ENCODE measurements around the gene SACS.

The SACS gene

DNA sequence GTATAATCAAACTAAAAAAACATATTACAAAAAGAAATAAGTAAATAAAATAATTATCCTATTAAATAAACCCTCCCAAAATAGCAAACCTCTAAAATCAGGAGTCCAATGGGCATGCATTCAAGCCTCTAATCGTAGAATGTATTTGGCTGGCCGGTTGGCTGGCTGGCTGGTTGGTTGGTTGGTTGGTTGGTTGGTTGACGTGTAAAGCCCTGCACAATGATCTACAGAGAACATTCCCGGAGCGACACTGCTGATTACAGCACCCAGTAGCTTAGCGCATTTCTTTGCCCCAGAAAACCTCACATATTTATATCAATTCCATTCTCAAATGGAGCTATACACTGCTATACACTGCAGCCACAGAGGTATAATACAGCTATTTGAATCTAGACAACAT, 65.6 kb downstream of the SACS start:
- no peak for DNase-seq (ENCODE audit: low read depth)

DNA sequence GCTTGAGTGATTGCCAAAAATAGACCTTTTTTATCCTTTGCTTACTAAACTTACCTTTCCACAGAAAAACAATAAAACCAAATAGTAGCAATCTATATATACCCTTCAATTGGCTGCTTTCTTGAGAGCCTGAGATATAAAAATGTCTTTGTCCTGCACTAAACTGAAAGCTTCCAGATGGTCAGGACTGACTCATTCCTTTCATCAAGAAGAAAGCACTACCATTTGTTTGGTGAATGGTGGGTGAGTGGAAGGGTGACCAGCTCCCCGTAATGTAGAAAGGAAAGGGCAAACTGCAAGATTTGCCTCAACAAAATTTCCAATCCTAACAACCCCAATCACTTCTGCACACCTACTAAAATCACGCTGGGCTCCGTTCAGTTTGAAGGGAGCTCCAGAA, 67.8 kb downstream of the SACS start:
- no peak for DNase-seq (ENCODE audit: low read depth)

- DNase-seq (ENCODE audit: low read depth) = no peak
Measured at GRCh38 chr13:23359882-23360281, 73.6 kb downstream of the SACS start.

DNA sequence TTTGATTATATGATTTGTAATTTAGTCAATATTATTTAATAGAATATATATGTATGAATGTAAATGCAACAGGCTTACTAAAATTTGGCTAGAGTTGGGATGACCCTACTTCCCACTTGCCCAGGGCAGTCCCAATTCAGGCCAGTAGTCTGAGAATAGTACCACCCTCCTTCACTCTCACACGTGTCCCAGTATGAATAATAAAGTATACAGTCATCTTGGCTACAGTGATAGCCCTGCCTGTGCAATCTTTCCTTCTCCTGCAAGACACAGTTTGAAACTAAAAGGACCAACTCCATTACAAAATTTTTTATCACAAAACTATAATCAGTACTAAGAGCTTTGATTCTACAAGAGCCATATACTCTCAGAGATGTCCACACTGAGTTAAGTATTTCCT, 76.2 kb downstream of the SACS start:
- no peak for DNase-seq (ENCODE audit: low read depth)

DNA sequence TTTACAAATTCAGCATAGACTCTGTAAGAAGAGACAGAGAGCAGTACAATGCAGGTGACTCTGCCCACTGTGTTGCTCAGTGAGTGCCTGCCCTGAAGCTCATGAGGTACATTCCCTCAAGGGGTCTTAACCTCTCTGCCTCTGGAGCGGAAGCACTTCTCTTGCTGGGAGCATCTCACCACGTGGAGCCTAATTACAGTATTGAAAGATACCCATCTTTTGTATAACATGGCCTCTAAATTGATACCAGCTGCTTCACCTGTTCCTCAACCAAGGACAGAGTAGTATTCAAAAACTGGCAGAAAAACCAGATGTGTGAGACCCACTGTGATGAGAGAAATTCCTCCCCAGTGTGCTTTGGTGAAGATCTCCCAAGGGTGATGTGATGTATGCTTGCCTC, 77.1 kb downstream of the SACS start:
- no peak for DNase-seq (ENCODE audit: low read depth)

DNA sequence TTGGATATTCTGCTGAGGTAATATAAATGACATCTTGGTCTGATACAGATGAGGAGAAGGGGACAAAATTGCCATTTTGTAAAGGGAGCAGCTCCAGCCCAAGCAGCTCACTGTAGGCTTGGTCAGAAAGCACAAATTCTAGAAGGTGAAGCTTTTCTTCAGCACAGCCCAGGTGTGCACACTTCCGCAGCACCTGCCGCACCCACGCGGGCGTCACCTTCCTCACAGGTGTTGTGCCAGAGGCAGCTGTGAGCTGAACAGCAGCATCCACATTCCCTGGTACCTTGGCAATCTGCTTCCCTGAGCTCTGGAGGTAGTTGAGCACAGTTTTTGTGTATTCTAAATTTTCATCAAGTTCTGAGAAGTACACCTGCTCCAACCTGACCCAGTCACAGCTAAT, 79.0 kb downstream of the SACS start:
- DNase-seq (ENCODE audit: low read depth) = no peak

GRCh38 chr13:23352161-23352560, 81.3 kb downstream of the SACS start:
- no peak for DNase-seq (ENCODE audit: low read depth)

DNA sequence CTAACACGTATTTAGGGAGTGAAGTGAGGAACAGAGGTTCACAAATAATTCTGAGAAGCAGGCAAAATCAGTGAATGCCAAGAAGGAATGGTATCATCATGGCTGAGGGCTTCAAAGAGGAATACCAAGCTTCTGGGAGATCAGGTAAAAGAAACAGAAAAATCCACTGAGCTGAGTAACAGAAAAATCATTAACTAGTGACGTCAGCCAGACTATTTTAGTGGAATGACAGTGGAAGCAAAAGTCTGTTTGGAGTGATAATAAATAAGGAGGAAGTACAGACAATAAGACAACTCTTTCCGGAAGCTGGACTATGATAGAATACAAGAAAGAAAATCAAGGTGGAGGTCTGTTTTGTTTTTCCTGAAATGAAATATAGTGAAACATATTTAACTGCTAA, 83.5 kb downstream of the SACS start:
- no peak for DNase-seq (ENCODE audit: low read depth)

- no peak for DNase-seq (ENCODE audit: low read depth)
Measured at GRCh38 chr13:23349161-23349897, 84.2 kb downstream of the SACS start.

DNA sequence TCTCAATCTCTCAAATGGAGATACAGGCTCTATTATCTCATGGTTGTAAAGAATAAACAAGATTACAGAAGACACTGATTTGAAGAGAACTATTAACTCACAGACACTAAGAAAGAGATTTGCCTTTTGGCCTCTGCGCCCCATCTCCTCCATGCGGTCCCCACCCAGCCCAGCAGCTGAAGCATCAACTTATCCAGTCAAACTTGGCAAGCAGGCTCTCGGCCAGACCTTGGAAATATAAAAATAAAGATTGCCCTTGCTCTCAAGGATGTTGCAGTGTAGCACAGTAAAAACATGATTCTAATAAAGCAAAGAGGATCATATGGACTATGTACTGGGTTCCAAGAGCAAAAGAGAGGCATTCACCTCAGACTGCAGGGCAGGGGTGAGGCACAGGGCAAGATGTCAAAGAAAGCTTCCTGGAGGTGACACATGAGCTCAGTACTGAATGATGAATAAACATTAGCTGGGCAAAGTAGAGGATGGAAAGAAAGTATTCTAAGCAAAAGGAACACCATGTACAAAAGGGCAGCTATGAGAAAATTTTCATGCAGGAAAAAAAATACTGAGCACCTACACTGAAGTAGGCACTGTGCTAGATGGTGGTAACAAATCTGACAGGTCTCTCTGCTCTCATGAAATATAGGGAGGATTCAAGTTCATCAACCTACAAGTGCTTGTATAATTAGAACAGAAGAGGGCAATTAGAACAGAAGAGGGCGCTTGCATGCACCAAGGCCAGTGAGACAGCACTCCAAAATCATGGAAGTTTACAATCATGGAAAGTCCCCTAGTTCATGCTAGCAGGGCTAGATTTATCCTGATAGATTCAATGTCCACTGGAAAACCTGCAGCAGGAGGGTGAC, 85.0 kb downstream of the SACS start:
- DNase-seq (ENCODE audit: low read depth) = no peak

DNA sequence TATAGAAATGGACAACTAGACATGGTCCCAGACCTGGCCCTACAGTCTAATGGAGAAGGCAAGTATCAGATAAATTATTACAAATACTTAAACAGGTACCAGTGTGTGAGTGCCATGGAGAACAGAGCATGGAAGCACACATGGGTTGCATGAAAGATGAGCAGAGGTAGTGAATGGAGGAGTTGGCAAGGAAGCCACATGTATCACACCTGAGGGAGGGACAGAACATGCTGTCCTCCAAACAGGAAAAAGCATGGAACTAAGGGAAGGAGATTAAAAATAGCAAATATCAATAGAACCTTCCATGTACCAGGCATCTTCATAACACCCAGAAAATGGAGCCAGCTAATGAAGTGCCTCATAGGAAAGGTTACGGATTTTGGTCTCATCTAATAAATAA, 85.9 kb downstream of the SACS start:
- DNase-seq (ENCODE audit: low read depth) = no peak

DNA sequence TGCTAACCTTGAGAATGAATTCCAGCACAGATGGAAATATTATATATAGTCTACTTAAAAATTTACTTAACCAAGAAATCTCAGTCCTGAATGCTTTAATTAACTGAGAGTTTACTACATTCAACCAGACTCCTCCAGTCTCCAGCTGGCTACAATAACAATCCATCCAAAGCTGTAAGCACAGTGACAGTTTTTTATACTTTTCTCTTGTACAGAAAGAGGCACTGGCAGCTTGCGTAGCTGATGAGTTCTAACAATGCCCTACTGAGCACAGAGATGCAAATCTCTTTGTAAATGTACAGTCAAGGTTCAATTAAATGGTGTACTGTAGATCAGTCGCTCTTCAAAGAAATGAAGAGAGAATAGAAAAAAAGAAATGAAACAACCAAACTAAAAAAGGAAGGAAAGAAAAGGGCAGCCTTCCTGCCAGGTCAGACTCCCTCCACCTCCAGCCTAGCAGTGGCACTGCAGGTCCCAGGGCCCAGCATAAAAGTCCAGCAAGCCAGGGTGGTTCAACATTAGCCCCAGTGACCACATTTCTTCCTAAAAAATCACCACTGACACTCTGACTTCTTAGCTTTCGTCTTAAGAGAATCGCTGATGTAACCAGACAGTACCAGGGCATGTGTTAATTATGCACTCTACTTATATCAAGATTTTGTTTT, 88.4 kb downstream of the SACS start:
- DNase-seq (ENCODE audit: low read depth) = no peak

DNA sequence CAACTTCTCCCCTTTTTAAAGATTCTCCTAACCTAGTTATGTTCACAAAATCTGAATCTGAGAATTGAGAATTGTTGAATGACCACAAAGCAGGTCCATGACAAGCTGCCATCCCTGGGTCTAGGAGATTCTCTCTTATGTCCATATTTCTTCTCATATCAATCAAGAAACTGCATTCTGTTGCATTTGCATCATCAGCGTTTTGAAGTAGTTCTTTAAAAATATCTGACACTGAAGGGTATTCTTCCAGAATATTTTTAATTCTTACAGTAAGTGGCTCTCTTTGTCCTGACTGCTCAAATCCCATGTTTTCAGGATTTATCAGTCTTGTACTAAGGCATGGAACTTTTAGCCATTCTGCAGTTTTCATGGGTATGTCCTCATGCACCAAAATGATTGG, 94.3 kb downstream of the SACS start:
- DNase-seq (ENCODE audit: low read depth) = no peak

DNA sequence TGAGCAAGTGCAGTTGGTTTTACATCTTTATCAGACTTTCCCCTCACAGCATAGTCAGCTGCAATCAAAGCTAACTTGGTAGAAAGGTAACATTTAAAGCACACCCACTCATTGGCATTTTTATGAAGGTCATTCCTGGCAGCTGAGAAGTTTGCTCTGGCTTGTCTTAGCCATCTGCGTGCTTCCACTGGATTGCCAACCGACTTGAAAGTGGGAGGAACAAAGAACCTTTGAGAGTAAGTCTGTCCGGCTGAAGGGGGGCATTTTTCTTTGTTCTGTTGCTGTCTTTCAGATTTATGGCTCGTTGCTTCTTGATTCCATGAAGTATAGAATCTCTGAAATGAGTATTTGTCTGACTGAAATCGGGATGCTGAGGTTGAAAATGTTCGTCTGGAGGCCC, 103.1 kb downstream of the SACS start:
- no peak for DNase-seq (ENCODE audit: low read depth)

GRCh38 chr13:23325191-23325590, 108.3 kb downstream of the SACS start:
- DNase-seq (ENCODE audit: low read depth) = no peak

DNA sequence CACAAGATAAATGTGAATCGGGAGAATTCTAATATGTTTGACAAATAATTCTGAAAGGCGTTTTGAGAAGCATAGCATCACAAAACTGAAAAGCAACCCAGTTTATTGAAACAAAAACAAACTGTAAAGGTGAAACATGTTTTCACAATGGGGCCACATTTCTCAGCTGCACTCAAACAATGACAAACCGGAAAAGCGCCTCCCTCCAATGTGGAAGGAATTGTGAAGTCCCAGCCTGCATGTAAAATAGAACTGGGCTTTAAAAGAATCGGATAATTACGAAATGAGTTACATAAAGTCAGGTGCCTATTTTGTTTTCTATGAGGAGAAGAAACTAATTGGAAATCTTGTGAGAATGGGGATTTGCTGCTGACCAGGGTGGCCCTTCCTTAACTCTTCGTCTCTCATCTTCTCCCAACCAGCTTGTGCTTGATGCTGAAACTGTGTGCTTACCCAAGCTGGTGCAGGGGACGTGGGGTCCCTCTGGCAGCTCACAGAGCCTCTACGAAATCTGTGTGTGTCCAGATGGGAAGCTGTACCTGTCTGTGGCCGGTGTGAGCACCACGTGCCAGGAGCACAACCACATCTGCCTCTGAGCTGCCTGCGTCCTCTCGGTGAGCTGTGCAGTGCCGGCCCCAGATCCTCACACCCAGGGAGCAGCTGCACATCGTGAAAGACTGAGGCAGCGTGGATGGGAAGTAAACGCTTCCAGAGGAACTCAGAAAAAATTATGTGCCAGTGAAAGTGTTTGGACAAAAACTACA, 109.4 kb downstream of the SACS start:
- no peak for DNase-seq (ENCODE audit: low read depth)

- DNase-seq (ENCODE audit: low read depth) = no peak
Measured at GRCh38 chr13:23322353-23323336, 110.9 kb downstream of the SACS start.

DNA sequence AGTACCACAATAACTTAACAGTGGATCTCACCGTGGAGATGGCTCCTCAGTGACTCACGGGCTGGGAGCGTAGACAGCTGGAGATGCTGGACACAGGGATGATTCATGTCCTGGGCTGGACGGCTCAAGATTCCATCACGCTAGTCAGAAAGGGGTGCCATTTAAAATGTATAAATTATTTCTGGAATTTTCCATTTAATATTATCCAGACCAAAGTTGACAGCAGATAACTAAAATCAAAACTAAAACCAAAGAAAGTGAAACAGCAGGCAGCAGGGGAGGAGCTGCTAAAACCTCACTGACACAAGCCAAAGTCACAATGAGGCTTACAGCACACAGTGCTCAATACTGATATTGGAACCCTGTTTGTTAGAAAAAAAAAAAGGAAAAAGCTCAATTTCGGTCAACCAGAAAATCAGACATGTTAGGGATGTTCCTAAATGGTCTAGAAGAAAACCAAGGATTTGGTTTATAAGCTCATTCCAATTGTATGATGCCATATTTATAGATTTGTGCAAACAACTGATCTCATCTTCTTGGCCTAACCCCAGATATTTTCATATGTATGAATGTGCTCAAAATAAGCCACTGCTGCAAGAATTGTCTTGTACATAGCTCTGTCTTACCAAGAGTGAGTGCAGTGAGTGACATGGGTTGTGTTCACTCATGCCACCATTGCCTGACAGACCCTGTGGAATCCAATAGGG, 111.8 kb downstream of the SACS start:
- DNase-seq (ENCODE audit: low read depth) = no peak

GRCh38 chr13:23320926-23321534, 112.5 kb downstream of the SACS start:
- DNase-seq (ENCODE audit: low read depth) = no peak

DNA sequence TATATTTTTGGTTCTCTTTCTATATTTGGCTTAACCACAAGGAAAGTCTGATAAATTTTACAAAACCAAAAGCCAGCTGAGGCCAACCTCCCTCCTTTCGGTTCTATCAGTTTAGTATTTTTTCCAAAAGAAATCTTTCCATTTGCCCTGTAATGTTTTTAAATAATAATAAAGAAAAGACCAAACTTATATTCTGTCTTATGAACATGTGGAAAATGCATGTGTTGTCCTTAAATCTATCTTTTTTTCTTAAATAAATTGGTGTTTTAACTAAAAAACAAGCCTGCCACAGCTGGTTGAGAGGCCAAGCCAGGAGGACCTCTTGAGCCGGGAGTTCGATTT, 113.6 kb downstream of the SACS start:
- DNase-seq (ENCODE audit: low read depth) = no peak

Measured in stimulated activated CD4-positive, alpha-beta T cell treated with anti-CD3 and anti-CD28 coated beads, Interleukin-2, amount 100 ng/mL, for 4 hours (primary cell).